ENCODE data around the gene KCNJ9. TPM values are rescaled to one million over a fixed set of nuclear protein-coding genes. Genes with fewer than 3 reads are reported as not detected.

KCNJ9 gene
- total RNA-seq, 1 experiment from 2014 or later, result 0.09 TPM

GRCh38 chr1:160091666-160092223, 10.4 kb downstream of the KCNJ9 start (continued):
- TF ChIP-seq FOXJ3 (CRISPR knock-in tag; IDR thresholded peaks at IDR 0.05; ENCODE audit: borderline replicate concordance), result no peak
- TF ChIP-seq ATF6 (CRISPR knock-in tag; IDR thresholded peaks at IDR 0.05), result no peak

DNA sequence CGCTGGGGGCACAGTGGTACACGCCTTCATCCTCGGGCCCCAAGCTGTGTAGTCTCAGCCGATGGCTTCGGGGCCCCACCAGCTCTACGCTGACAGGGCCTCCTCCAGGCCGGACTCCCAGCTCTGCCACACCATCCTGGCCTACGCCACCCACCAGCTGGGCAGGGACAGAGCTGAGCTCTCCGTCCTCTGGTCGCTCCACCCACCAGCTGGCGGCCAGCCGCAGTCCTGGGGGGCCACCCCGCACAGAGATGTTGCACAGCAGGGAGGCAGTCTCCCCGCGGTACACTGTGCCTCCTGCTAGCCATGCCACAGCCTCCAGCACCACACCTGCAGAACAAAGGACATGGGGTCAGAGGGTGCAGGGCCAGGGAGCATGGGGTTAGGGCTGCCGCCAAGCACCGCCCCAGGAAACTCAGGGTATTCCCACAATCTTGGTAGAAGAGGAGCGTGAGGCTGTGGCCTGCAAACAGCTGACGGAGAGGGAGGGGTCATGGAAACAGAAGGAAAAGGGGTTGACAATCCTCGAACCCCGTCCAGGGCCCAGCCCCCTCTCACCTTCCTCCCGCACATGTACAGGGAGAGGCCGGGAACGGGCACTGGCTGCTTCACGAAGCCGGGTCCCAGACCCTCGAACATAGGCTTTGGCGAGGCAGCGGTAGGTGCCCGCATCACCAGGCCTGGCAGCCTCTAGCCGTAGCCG, 11.2 kb downstream of the KCNJ9 start:
- Mint-ChIP-seq H3K9me3 (no peaks in the 10 kb centered on the region), H3K27ac (no peak overlapping the region), H3K4me1 (peaks cover 40% of the 10 kb centered on the region), H3K36me3 (peaks cover 22% of the 10 kb centered on the region), H3K27me3 (ENCODE audit: low read depth) (no peaks in the 10 kb centered on the region), H3K4me3 (no peak overlapping the region)
- DNase-seq (ENCODE audit: low spot score) (no peak), ATAC-seq (no peak)
- ChIA-PET CTCF (interaction anchor here (1.2 to 8.1 kb wide), 2 partner anchors 46 to 160 kb away, joined by 4 to 62 read pairs; no protein-coding TSS in a partner anchor), POLR2A (interaction anchor here (0.6 kb wide), 1 partner anchor 15 kb away, joined by 3 read pairs; no protein-coding TSS in a partner anchor)
- TF ChIP-seq HMGXB4 (CRISPR knock-in tag; IDR thresholded peaks at IDR 0.05) (no peak), OVOL2 (CRISPR knock-in tag; IDR thresholded peaks at IDR 0.05; ENCODE audit: borderline replicate concordance) (no peak), AR (CRISPR knock-in tag; IDR thresholded peaks at IDR 0.05) (no peak), MLX (CRISPR knock-in tag; IDR thresholded peaks at IDR 0.05) (no peak), STAT6 (CRISPR knock-in tag; conservative IDR thresholded peaks at IDR 0.05; ENCODE audit: low read depth) (no peak), CREB1 (CRISPR knock-in tag; IDR thresholded peaks at IDR 0.05) (no peak), ZBTB21 (CRISPR knock-in tag; IDR thresholded peaks at IDR 0.05; ENCODE audit: borderline replicate concordance) (no peak), GTF2I (CRISPR knock-in tag; conservative IDR thresholded peaks at IDR 0.05) (no peak), SMAD3 (CRISPR knock-in tag; IDR thresholded peaks at IDR 0.05; ENCODE audit: borderline replicate concordance) (no peak), NFATC4 (CRISPR knock-in tag; IDR thresholded peaks at IDR 0.05) (no peak), ZNF512 (CRISPR knock-in tag; IDR thresholded peaks at IDR 0.05; ENCODE audit: borderline replicate concordance) (no peak), ESRRA (CRISPR knock-in tag; IDR thresholded peaks at IDR 0.05; ENCODE audit: borderline replicate concordance) (no peak), JAZF1 (CRISPR knock-in tag; IDR thresholded peaks at IDR 0.05) (no peak)
- TF ChIP-seq, protein P1, sequence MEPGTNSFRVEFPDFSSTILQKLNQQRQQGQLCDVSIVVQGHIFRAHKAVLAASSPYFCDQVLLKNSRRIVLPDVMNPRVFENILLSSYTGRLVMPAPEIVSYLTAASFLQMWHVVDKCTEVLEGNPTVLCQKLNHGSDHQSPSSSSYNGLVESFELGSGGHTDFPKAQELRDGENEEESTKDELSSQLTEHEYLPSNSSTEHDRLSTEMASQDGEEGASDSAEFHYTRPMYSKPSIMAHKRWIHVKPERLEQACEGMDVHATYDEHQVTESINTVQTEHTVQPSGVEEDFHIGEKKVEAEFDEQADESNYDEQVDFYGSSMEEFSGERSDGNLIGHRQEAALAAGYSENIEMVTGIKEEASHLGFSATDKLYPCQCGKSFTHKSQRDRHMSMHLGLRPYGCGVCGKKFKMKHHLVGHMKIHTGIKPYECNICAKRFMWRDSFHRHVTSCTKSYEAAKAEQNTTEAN (CRISPR knock-in tag; IDR thresholded peaks at IDR 0.05), result no peak
- TF ChIP-seq, protein P2, sequence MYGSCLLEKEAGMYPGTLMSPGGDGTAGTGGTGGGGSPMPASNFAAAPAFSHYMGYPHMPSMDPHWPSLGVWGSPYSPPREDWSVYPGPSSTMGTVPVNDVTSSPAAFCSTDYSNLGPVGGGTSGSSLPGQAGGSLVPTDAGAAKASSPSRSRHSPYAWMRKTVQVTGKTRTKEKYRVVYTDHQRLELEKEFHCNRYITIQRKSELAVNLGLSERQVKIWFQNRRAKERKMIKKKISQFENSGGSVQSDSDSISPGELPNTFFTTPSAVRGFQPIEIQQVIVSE (CRISPR knock-in tag; IDR thresholded peaks at IDR 0.05; ENCODE audit: borderline replicate concordance), result no peak
